Keratinocyte (primary cell): ENCODE measurements around the gene ASIC2. TPM values are rescaled to one million over a fixed set of nuclear protein-coding genes. Genes with fewer than 3 reads are reported as not detected.

Experiments used
- DNase-seq: peaks from one replicate; pipeline ENCODE4 v3.0.0-alpha.2; 2011; ENCODE audit warnings: low read depth, missing footprints, low spot score
- FAIRE-seq: peaks from 2 replicates; lab custom pipeline; 2011; peaks lifted over from hg19 to GRCh38; lab: Jason Lieb, UNC
- H2AFZ ChIP-seq: 2 replicates; pipeline ENCODE4 v1.6.0; 2012; ENCODE audit warnings: low read length, control low read depth, inconsistent platforms; ENCODE audit not compliant: control insufficient read depth
- H3K27ac ChIP-seq: 2 replicates; pipeline ENCODE4 v1.5.1; 2011; ENCODE audit warnings: low read length; ENCODE audit not compliant: control insufficient read depth, insufficient read depth
- H3K27me3 ChIP-seq: 3 replicates; pipeline ENCODE4 v1.6.0; 2011; ENCODE audit warnings: low read length; ENCODE audit not compliant: control insufficient read depth, insufficient read depth; ENCODE audit errors: extremely low read depth
- H3K36me3 ChIP-seq, 2 experiments: 2 replicates in 1 of 2; 3 replicates in 1 of 2; pipeline ENCODE4 v1.5.1; 2011; ENCODE audit warnings: low read length in 2 of 2, mild to moderate bottlenecking in 1 of 2; ENCODE audit not compliant: control insufficient read depth in 2 of 2, insufficient read depth in 2 of 2; ENCODE audit errors: extremely low read depth in 1 of 2
- H3K4me1 ChIP-seq: 3 replicates; pipeline ENCODE4 v1.5.1; 2011; ENCODE audit warnings: low read length; ENCODE audit not compliant: control insufficient read depth, insufficient read depth; ENCODE audit errors: extremely low read depth
- H3K4me2 ChIP-seq: 3 replicates; pipeline ENCODE4 v1.6.0; 2011; ENCODE audit warnings: low read depth, low read length; ENCODE audit not compliant: control insufficient read depth, insufficient read depth; ENCODE audit errors: extremely low read depth
- H3K4me3 ChIP-seq, 3 experiments: fragments of 200-600 bp in 1 of 3; sonication (generic) in 1 of 3; 2 replicates in 2 of 3; 3 replicates in 1 of 3; pipeline ENCODE4 v1.5.1; 2011 to 2016; ENCODE audit warnings: low read length in 3 of 3, mild to moderate bottlenecking in 3 of 3, control low read depth in 2 of 3, inconsistent platforms in 1 of 3, low read depth in 1 of 3, mixed read lengths in 1 of 3, mixed run types in 1 of 3, moderate library complexity in 1 of 3; ENCODE audit not compliant: control insufficient read depth in 2 of 3, insufficient read depth in 2 of 3; ENCODE audit errors: extremely low read depth in 1 of 3
- H3K79me2 ChIP-seq: 2 replicates; pipeline ENCODE4 v1.6.0; 2012; ENCODE audit warnings: low read length; ENCODE audit not compliant: control insufficient read depth, insufficient read depth
- H3K9ac ChIP-seq: 3 replicates; pipeline ENCODE4 v1.6.0; 2011; ENCODE audit warnings: low read length; ENCODE audit not compliant: control insufficient read depth, insufficient read depth; ENCODE audit errors: extremely low read depth
- H3K9me1 ChIP-seq: 3 replicates; pipeline ENCODE4 v1.6.0; 2011; ENCODE audit warnings: low read length; ENCODE audit not compliant: control insufficient read depth, insufficient read depth; ENCODE audit errors: extremely low read depth
- H3K9me3 ChIP-seq: 2 replicates; pipeline ENCODE4 v1.5.1; 2012; ENCODE audit warnings: low read depth, low read length; ENCODE audit not compliant: control insufficient read depth
- H4K20me1 ChIP-seq: 3 replicates; pipeline ENCODE4 v1.6.0; 2011; ENCODE audit warnings: low read length; ENCODE audit not compliant: control insufficient read depth, insufficient read depth; ENCODE audit errors: extremely low read depth
- CTCF ChIP-seq, 3 experiments: IDR thresholded peaks in 1 of 3; conservative IDR thresholded peaks in 1 of 3; optimal IDR thresholded peaks in 1 of 3; 2 replicates in 2 of 3; 3 replicates in 1 of 3; pipeline versions ENCODE3 to v1.5.1; 2011; ENCODE audit warnings: low read length in 3 of 3, mild to moderate bottlenecking in 3 of 3, moderate library complexity in 2 of 3, control low read depth in 1 of 3, inconsistent platforms in 1 of 3; ENCODE audit not compliant: insufficient read depth in 2 of 3; ENCODE audit errors: extremely low read depth in 1 of 3
- EZH2 ChIP-seq: IDR thresholded peaks from one replicate; pipeline ENCODE4 v1.6.1; 2012; ENCODE audit warnings: inconsistent platforms, mild to moderate bottlenecking, low read length, moderate library complexity
- dilution Hi-C: fragments of 300-500 bp; cut with MboI; formaldehyde crosslinking; loops from one replicate; pipeline ENCODE4 v1.7.0; 2020; ENCODE audit warnings: low sequenced_read_pairs; ENCODE audit not compliant: extremely low pct_ligation_motif_present
- polyA plus RNA-seq, 5 experiments: library from polyadenylated mRNA; depleted of rRNA in 3 of 5; stranded (reverse) in 3 of 5; stranded (forward) in 1 of 5; unstranded in 1 of 5; fragments of >200 nt; gene quantifications; 1 replicate in 1 of 5; 2 replicates in 3 of 5; 3 replicates in 1 of 5; pipeline versions ENCODE4 v1.2.1 to v1.2.3, GENCODE V29; 2011 to 2012; ENCODE audit warnings: missing spikeins in 2 of 5, low read depth in 1 of 5, low replicate concordance in 1 of 5

ASIC2 gene
- polyA plus RNA-seq, 1 donor (not counting 4 experiments of a cell fraction or from before 2014, with no cell fraction given) = not detected

- Histone ChIP-seq H3K27ac (no peak overlapping the region), H3K27me3 (no peaks in the 10 kb centered on the region), H3K9me3 (no peaks in the 10 kb centered on the region), H4K20me1 (no peaks in the 10 kb centered on the region), H3K4me2 (no peak overlapping the region), H3K4me1 (peaks cover 3% of the 10 kb centered on the region), H3K36me3 (no peaks in the 10 kb centered on the region), H3K79me2 (no peaks in the 10 kb centered on the region), H3K9ac (no peak overlapping the region), H3K9me1 (no peaks in the 10 kb centered on the region), H3K4me3 (no peak overlapping the region), H2AFZ (no peak overlapping the region)
- no peak for DNase-seq
- TF ChIP-seq EZH2 (no peak), CTCF (optimal IDR thresholded peaks at IDR 0.05 in 1 of 3, IDR thresholded peaks at IDR 0.05 in 1 of 3, conservative IDR thresholded peaks at IDR 0.05 in 1 of 3; ENCODE audit: extremely low read depth in 1 of 3, insufficient read depth in 2 of 3, low read length in 3 of 3) (no peak)
- FAIRE-seq = no peak
- dilution Hi-C loops = no loop called here
These were observed 239.4 kb downstream of the ASIC2 start for GRCh38 chr17:33053676-33054075.

GRCh38 chr17:33052856-33053255, 240.2 kb downstream of the ASIC2 start:
- TF ChIP-seq EZH2 (no peak), CTCF (optimal IDR thresholded peaks at IDR 0.05 in 1 of 3, IDR thresholded peaks at IDR 0.05 in 1 of 3, conservative IDR thresholded peaks at IDR 0.05 in 1 of 3; ENCODE audit: extremely low read depth in 1 of 3, insufficient read depth in 2 of 3, low read length in 3 of 3) (no peak)
- Histone ChIP-seq H3K79me2 (no peaks in the 10 kb centered on the region), H3K9me3 (no peaks in the 10 kb centered on the region), H3K36me3 (no peaks in the 10 kb centered on the region), H3K4me1 (peaks cover 3% of the 10 kb centered on the region), H3K27ac (no peak overlapping the region), H2AFZ (no peak overlapping the region), H3K9me1 (no peaks in the 10 kb centered on the region), H3K4me3 (no peak overlapping the region), H4K20me1 (no peaks in the 10 kb centered on the region), H3K27me3 (no peaks in the 10 kb centered on the region), H3K9ac (no peak overlapping the region), H3K4me2 (no peak overlapping the region)
- dilution Hi-C loops = no loop called here
- DNase-seq (no peak), FAIRE-seq (no peak)
